K562 (cell line): ENCODE measurements around the gene LITAF. TPM values are rescaled to one million over a fixed set of nuclear protein-coding genes. Genes with fewer than 3 reads are reported as not detected.

Experiments used
- CHD4 ChIP-seq: fragments of 200-600 bp; sonication (generic); IDR thresholded peaks from 3 replicates; pipeline ENCODE4 v1.6.1; 2012; ENCODE audit warnings: low read depth, mild to moderate bottlenecking, mixed read lengths, low read length, inconsistent platforms; ENCODE audit not compliant: insufficient read depth, insufficient replicate concordance, poor library complexity, severe bottlenecking
- DIDO1 ChIP-seq: fragments of 450-650 bp; IDR thresholded peaks from 2 replicates; pipeline ENCODE4 v1.6.1; 2016; ENCODE audit warnings: low read depth, missing biosample characterization, missing genetic modification characterization
- KDM1A ChIP-seq, 2 experiments: fragments of 450-650 bp; IDR thresholded peaks; 2 replicates each; pipeline ENCODE4 v1.6.1; 2016; ENCODE audit warnings: mild to moderate bottlenecking in 2 of 2
- MEF2D ChIP-seq: conservative IDR thresholded peaks from 2 replicates; pipeline ENCODE4 v1.6.1; 2016; ENCODE audit warnings: low read depth, missing genetic modification characterization, missing compliant biosample characterization
- MTF1 ChIP-seq: fragments of 250-450 bp; sonication (Bioruptor Pico); IDR thresholded peaks from 2 replicates; pipeline ENCODE4 v1.9.0; 2021; ENCODE audit warnings: moderate library complexity, mild to moderate bottlenecking, inconsistent platforms, borderline replicate concordance
- PTTG1 ChIP-seq: fragments of 450-650 bp; IDR thresholded peaks from 2 replicates; pipeline ENCODE4 v1.6.1; 2016; ENCODE audit warnings: low read depth, mild to moderate bottlenecking, missing genetic modification characterization, missing compliant biosample characterization
- RREB1 ChIP-seq: fragments of 250-450 bp; sonication (Bioruptor Pico); IDR thresholded peaks from 2 replicates; pipeline ENCODE4 v1.4.0; 2020
- TEAD1 ChIP-seq, 2 experiments: fragments of 450-650 bp in 1 of 2; sonication (generic) in 1 of 2; formaldehyde crosslinking; IDR thresholded peaks; 2 replicates each; pipeline versions ENCODE4 v1.4.0 to v1.8.0; 2020 to 2022; ENCODE audit warnings: mild to moderate bottlenecking in 2 of 2, missing genetic modification reagents in 1 of 2
- TEAD2 ChIP-seq: fragments of 450-650 bp; IDR thresholded peaks from 2 replicates; pipeline ENCODE4 v1.6.1; 2016; ENCODE audit warnings: missing genetic modification characterization, control low read depth, missing compliant biosample characterization
- THRAP3 ChIP-seq: fragments of 450-650 bp; IDR thresholded peaks from 2 replicates; pipeline ENCODE4 v1.6.1; 2016; ENCODE audit warnings: mild to moderate bottlenecking, inconsistent platforms, borderline replicate concordance
- TRIM25 ChIP-seq: fragments of 450-650 bp; IDR thresholded peaks from 2 replicates; pipeline ENCODE4 v1.7.0; 2016; ENCODE audit warnings: borderline replicate concordance
- ZNF174 ChIP-seq: fragments of 250-450 bp; sonication (Bioruptor Pico); IDR thresholded peaks from 2 replicates; pipeline ENCODE4 v1.4.0; 2020; ENCODE audit warnings: mild to moderate bottlenecking
- ZNF280B ChIP-seq: fragments of 250-450 bp; sonication (Bioruptor Pico); IDR thresholded peaks from 2 replicates; pipeline ENCODE4 v1.5.1; 2021; ENCODE audit warnings: mild to moderate bottlenecking
- polyA plus RNA-seq, 8 experiments: library from polyadenylated mRNA; depleted of rRNA in 4 of 8; stranded (reverse) in 5 of 8; unstranded in 3 of 8; fragments of >200 nt; fragmentation: Nextera tagmentation in 2 of 8; fragmentation: Illumina TruSeq in 1 of 8; extraction: Ambion mirVana in 2 of 8; extraction: Trizol in 1 of 8; gene quantifications; 2 replicates each; pipeline versions ENCODE4 v1.2.1 to v1.2.3, GENCODE V29; 2011 to 2014; ENCODE audit warnings: inconsistent platforms in 1 of 8, missing spikeins in 1 of 8
- total RNA-seq, 7 experiments: library from RNA; depleted of rRNA in 6 of 7; stranded (reverse); fragments of >200 nt in 6 of 7; fragmentation: Illumina TruSeq in 2 of 7; extraction: Trizol in 2 of 7; gene quantifications; 2 replicates each; pipeline versions ENCODE4 v1.2.1 to v1.2.3, GENCODE V29; 2011 to 2021; ENCODE audit warnings: low replicate concordance in 1 of 7
- TF ChIP-seq, protein P1 (sequence below): sonication (generic); formaldehyde crosslinking; IDR thresholded peaks from 2 replicates; pipeline ENCODE4 v1.8.1; 2022; ENCODE audit warnings: missing genetic modification reagents
- TF ChIP-seq, protein P2 (sequence below): fragments of 450-650 bp; formaldehyde crosslinking; IDR thresholded peaks from 2 replicates; pipeline ENCODE4 v1.4.0; 2020; ENCODE audit warnings: mild to moderate bottlenecking, moderate library complexity

The LITAF gene
- total and polyA plus RNA-seq, 9 of the 15 experiments (the other 6 are each of a cell fraction or from before 2014, with no cell fraction given): 4.1 to 17.8 (median 11.9) TPM

GRCh38 chr16:11633113-11633512, 46.4 kb upstream of the LITAF start (continued):
- no peak for TF ChIP-seq CHD4
- no peak for TF ChIP-seq ZNF174 (CRISPR knock-in tag)
- TF ChIP-seq MTF1 (CRISPR knock-in tag): no peak
- TF ChIP-seq, protein P1, sequence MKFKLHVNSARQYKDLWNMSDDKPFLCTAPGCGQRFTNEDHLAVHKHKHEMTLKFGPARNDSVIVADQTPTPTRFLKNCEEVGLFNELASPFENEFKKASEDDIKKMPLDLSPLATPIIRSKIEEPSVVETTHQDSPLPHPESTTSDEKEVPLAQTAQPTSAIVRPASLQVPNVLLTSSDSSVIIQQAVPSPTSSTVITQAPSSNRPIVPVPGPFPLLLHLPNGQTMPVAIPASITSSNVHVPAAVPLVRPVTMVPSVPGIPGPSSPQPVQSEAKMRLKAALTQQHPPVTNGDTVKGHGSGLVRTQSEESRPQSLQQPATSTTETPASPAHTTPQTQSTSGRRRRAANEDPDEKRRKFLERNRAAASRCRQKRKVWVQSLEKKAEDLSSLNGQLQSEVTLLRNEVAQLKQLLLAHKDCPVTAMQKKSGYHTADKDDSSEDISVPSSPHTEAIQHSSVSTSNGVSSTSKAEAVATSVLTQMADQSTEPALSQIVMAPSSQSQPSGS: no peak
- TF ChIP-seq PTTG1 (tag): peak; percentile 69; the same call in 1 of the 2 replicates
- no peak for TF ChIP-seq TEAD2 (tag)
- TF ChIP-seq ZNF280B (CRISPR knock-in tag): no peak
- no peak for TF ChIP-seq DIDO1 (tag)
- TF ChIP-seq KDM1A (IDR thresholded peaks at IDR 0.05): no peak
- no peak for TF ChIP-seq THRAP3
- 0 out of 2 replicates have a peak, but pooled peaks have one; percentile 39 for TF ChIP-seq MEF2D (tag)
- no peak for TF ChIP-seq TRIM25
- TF ChIP-seq, protein P2, sequence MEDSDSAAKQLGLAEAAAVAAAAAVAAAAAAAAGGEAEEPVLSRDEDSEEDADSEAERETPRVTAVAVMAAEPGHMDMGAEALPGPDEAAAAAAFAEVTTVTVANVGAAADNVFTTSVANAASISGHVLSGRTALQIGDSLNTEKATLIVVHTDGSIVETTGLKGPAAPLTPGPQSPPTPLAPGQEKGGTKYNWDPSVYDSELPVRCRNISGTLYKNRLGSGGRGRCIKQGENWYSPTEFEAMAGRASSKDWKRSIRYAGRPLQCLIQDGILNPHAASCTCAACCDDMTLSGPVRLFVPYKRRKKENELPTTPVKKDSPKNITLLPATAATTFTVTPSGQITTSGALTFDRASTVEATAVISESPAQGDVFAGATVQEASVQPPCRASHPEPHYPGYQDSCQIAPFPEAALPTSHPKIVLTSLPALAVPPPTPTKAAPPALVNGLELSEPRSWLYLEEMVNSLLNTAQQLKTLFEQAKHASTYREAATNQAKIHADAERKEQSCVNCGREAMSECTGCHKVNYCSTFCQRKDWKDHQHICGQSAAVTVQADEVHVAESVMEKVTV: no peak
- TF ChIP-seq RREB1 (CRISPR knock-in tag): no peak
- 0 out of 4 replicates have a peak, but pooled peaks of 1 of the 2 experiments have one; percentile 39 for TF ChIP-seq TEAD1 (CRISPR knock-in tag; IDR thresholded peaks at IDR 0.05)
